Natural killer cell (primary cell): ENCODE results near the gene USH1G. TPM values are rescaled to one million over a fixed set of nuclear protein-coding genes. Genes with fewer than 3 reads are reported as not detected.

Experiments
- ATAC-seq, 3 donors: fragments of 150-1000 bp in 2 of 3; fragments of 200-7000 bp in 1 of 3; cut with Tn5 transposase; 1 replicate in 1 of 3; 2 replicates in 2 of 3; pipeline ENCODE4 v1.10.0; 2021; ENCODE audit warnings: mild to moderate bottlenecking in 2 of 3, moderate library complexity in 2 of 3
- DNase-seq, 2 donors: peaks; one replicate each; pipeline versions ENCODE4 v3.0.0 to v3.0.0-alpha.2; 2013 to 2021; ENCODE audit warnings: mixed read lengths in 1 of 2
- H3K27ac ChIP-seq: one replicate; pipeline ENCODE4 v1.5.1; 2013; ENCODE audit warnings: mild to moderate bottlenecking, low read length
- H3K27me3 ChIP-seq: one replicate; pipeline ENCODE4 v1.6.1; 2013; ENCODE audit warnings: low read length; ENCODE audit not compliant: control insufficient read depth, insufficient read depth
- H3K36me3 ChIP-seq: one replicate; pipeline ENCODE4 v1.6.1; 2013; ENCODE audit warnings: low read length; ENCODE audit not compliant: control insufficient read depth, insufficient read depth
- H3K4me1 ChIP-seq: one replicate; pipeline ENCODE4 v1.6.1; 2013; ENCODE audit warnings: low read length; ENCODE audit not compliant: control insufficient read depth, insufficient read depth
- H3K4me3 ChIP-seq: one replicate; pipeline ENCODE4 v1.5.1; 2013; ENCODE audit warnings: low read length
- H3K9me3 ChIP-seq: one replicate; pipeline ENCODE4 v1.6.1; 2013; ENCODE audit warnings: low read length; ENCODE audit not compliant: control insufficient read depth, insufficient read depth
- H3K27ac Mint-ChIP-seq, 2 donors: one replicate each; pipeline ENCODE4 v1.8.0; 2022; ENCODE audit warnings: mild to moderate bottlenecking in 2 of 2, mixed read lengths in 2 of 2, moderate library complexity in 1 of 2
- H3K27me3 Mint-ChIP-seq, 2 donors: one replicate each; pipeline ENCODE4 v1.8.0; 2022; ENCODE audit warnings: low read depth in 2 of 2, mixed read lengths in 2 of 2
- H3K36me3 Mint-ChIP-seq: one replicate; pipeline ENCODE4 v1.8.0; 2022; ENCODE audit warnings: mixed read lengths
- H3K4me1 Mint-ChIP-seq, 2 donors: one replicate each; pipeline ENCODE4 v1.8.0; 2022; ENCODE audit warnings: mixed read lengths in 2 of 2
- H3K4me3 Mint-ChIP-seq: one replicate; pipeline ENCODE4 v1.8.0; 2022; ENCODE audit warnings: mild to moderate bottlenecking, moderate library complexity, mixed read lengths
- H3K9me3 Mint-ChIP-seq, 2 donors: one replicate each; pipeline ENCODE4 v1.8.0; 2022; ENCODE audit warnings: mixed read lengths in 2 of 2
- CTCF ChIP-seq: fragments of 200-600 bp; IDR thresholded peaks from one replicate; pipeline ENCODE4 v1.8.0; 2022; ENCODE audit warnings: antibody characterized with exemption
- WGBS: methylation state at CpG from one replicate; pipeline ENCODE4 v1.1.7; 2013; ENCODE audit warnings: missing lambda C conversion rate; ENCODE audit not compliant: insufficient coverage; 5-methylcytosine and 5-hydroxymethylcytosine counted together
- intact Hi-C: fragments of 100-400 bp; cut with micrococcal nuclease; formaldehyde crosslinking; loops from one replicate; pipeline ENCODE4 v1.14.2; 2022
- total RNA-seq, 4 donors: library from RNA; stranded (reverse); fragments of 120-200 nt in 1 of 4; gene quantifications; one replicate each; pipeline versions ENCODE4 v1.2.3 to v1.2.4, GENCODE V29; 2013 to 2022

The USH1G gene
- total RNA-seq, 3 donors from 2014 or later (not counting 1 experiment from before 2014, with no cell fraction given) = not detected

- Mint-ChIP-seq H3K4me3 (no peak overlapping the region), H3K27me3 (peaks cover 25 to 33% of the 10 kb centered on the region in 2 donors), H3K9me3 (no peaks in the 10 kb centered on the region), H3K4me1 (peaks cover 0 to 3% of the 10 kb centered on the region in 2 donors), H3K27ac (no peak overlapping the region), H3K36me3 (no peaks in the 10 kb centered on the region)
- H3K4me3 ChIP-seq = no peak overlapping the region
- ATAC-seq (no peak), DNase-seq (no peak)
- H3K27me3 ChIP-seq = peaks cover 21% of the 10 kb centered on the region
- no peak for TF ChIP-seq CTCF
- 80% methylated on average over 20 of the region's 20 CpGs for WGBS
- no peaks in the 10 kb centered on the region for H3K4me1 ChIP-seq
- H3K9me3 ChIP-seq = no peaks in the 10 kb centered on the region
- H3K36me3 ChIP-seq = no peaks in the 10 kb centered on the region
- H3K27ac ChIP-seq = no peak overlapping the region
- intact Hi-C loops = no loop called here
Measured at GRCh38 chr17:74892013-74892841, 30.8 kb downstream of the USH1G start.

- Mint-ChIP-seq H3K9me3 (no peaks in the 10 kb centered on the region), H3K27ac (no peak overlapping the region), H3K27me3 (peaks cover 14 to 28% of the 10 kb centered on the region in 2 donors), H3K36me3 (no peaks in the 10 kb centered on the region), H3K4me1 (peaks cover 0 to 3% of the 10 kb centered on the region in 2 donors), H3K4me3 (no peak overlapping the region)
- no peak overlapping the region for H3K27ac ChIP-seq
- no peak for TF ChIP-seq CTCF
- H3K4me3 ChIP-seq = no peak overlapping the region
- ATAC-seq = no peak
- 88% methylated on average over 7 of the region's 7 CpGs for WGBS
- intact Hi-C loops = no loop called here
- H3K9me3 ChIP-seq = no peaks in the 10 kb centered on the region
- DNase-seq = no peak
- peaks cover 18% of the 10 kb centered on the region for H3K27me3 ChIP-seq
- H3K36me3 ChIP-seq = no peaks in the 10 kb centered on the region
- no peaks in the 10 kb centered on the region for H3K4me1 ChIP-seq
Measured at GRCh38 chr17:74890554-74890953, 32.5 kb downstream of the USH1G start.

GRCh38 chr17:74888469-74888868 lies 34.6 kb downstream of the USH1G start:
- H3K36me3 Mint-ChIP-seq = no peaks in the 10 kb centered on the region
- H3K9me3 ChIP-seq = no peaks in the 10 kb centered on the region
- H3K27me3 Mint-ChIP-seq = peaks cover 7 to 21% of the 10 kb centered on the region in 2 donors
- DNase-seq = no peak
- no peaks in the 10 kb centered on the region for H3K36me3 ChIP-seq
- H3K27ac Mint-ChIP-seq = no peak overlapping the region
- no peak for TF ChIP-seq CTCF
- H3K27ac ChIP-seq = no peak overlapping the region
- intact Hi-C loops = no loop called here
- no peak for ATAC-seq
- no peak overlapping the region for H3K4me3 Mint-ChIP-seq
- peaks cover 12% of the 10 kb centered on the region for H3K27me3 ChIP-seq
- no peaks in the 10 kb centered on the region for H3K4me1 ChIP-seq
- no peaks in the 10 kb centered on the region for H3K9me3 Mint-ChIP-seq
- no peaks in the 10 kb centered on the region for H3K4me1 Mint-ChIP-seq
- H3K4me3 ChIP-seq = no peak overlapping the region
- WGBS = 77% methylated on average over 13 of the region's 13 CpGs
